GM23338 (cell line): ENCODE results near the gene PLAAT3. TPM values are rescaled to one million over a fixed set of nuclear protein-coding genes. Genes with fewer than 3 reads are reported as not detected.

Experiments used
- ATAC-seq: fragments of 200-7000 bp; cut with Tn5 transposase; 3 replicates; pipeline ENCODE4 v1.9.1; 2020
- DNase-seq: peaks from one replicate; pipeline ENCODE4 v3.0.0-alpha.2; 2015; ENCODE audit warnings: low spot score
- H2AFZ ChIP-seq: fragments of 200-600 bp; sonication (generic); 2 replicates; pipeline ENCODE4 v1.8.0; 2016; ENCODE audit warnings: antibody characterized with exemption, mild to moderate bottlenecking, moderate library complexity
- H3F3A ChIP-seq: fragments of 200-600 bp; sonication (generic); replicated peaks from 2 replicates; pipeline ENCODE4 v1.8.0; 2017; ENCODE audit warnings: antibody characterized with exemption, mixed run types, low read depth
- H3K27ac ChIP-seq: fragments of 200-600 bp; sonication (generic); 2 replicates; pipeline ENCODE4 v1.6.1; 2016; ENCODE audit warnings: low read depth
- H3K27me3 ChIP-seq: fragments of 200-600 bp; sonication (generic); 2 replicates; pipeline ENCODE4 v1.8.0; 2016; ENCODE audit warnings: mild to moderate bottlenecking, mixed run types, moderate library complexity; ENCODE audit not compliant: insufficient read depth
- H3K36me3 ChIP-seq: fragments of 200-600 bp; sonication (generic); 2 replicates; pipeline ENCODE4 v1.8.0; 2016; ENCODE audit warnings: mild to moderate bottlenecking; ENCODE audit not compliant: insufficient read depth
- H3K4me1 ChIP-seq: fragments of 200-600 bp; sonication (generic); 2 replicates; pipeline ENCODE4 v1.8.0; 2016; ENCODE audit warnings: mild to moderate bottlenecking, moderate library complexity; ENCODE audit not compliant: insufficient read depth
- H3K4me2 ChIP-seq: fragments of 200-600 bp; sonication (generic); 2 replicates; pipeline ENCODE4 v1.7.1; 2017; ENCODE audit warnings: mixed run types
- H3K4me3 ChIP-seq: fragments of 200-600 bp; sonication (generic); 2 replicates; pipeline ENCODE4 v1.6.1; 2016; ENCODE audit warnings: mixed run types
- H3K79me2 ChIP-seq: fragments of 200-600 bp; sonication (generic); replicated peaks from 2 replicates; pipeline ENCODE4 v1.8.0; 2017; ENCODE audit warnings: mild to moderate bottlenecking; ENCODE audit not compliant: insufficient read depth
- H3K9me2 ChIP-seq: fragments of 200-600 bp; sonication (generic); 2 replicates; pipeline ENCODE4 v1.8.0; 2017; ENCODE audit not compliant: insufficient read depth
- H4K20me1 ChIP-seq: fragments of 200-600 bp; sonication (generic); replicated peaks from 2 replicates; pipeline ENCODE4 v1.8.0; 2017; ENCODE audit warnings: mild to moderate bottlenecking; ENCODE audit not compliant: insufficient read depth
- H3K27ac Mint-ChIP-seq: 2 replicates; pipeline ENCODE4 v1.8.0; 2020; ENCODE audit warnings: inconsistent platforms, mild to moderate bottlenecking, moderate library complexity, mixed read lengths
- H3K27me3 Mint-ChIP-seq: 3 replicates; pipeline ENCODE4 v1.8.0; 2022; ENCODE audit warnings: low read depth, mild to moderate bottlenecking, moderate library complexity, mixed read lengths, inconsistent platforms; ENCODE audit not compliant: insufficient read depth, poor library complexity
- H3K36me3 Mint-ChIP-seq: 3 replicates; pipeline ENCODE4 v1.8.0; 2021; ENCODE audit warnings: low read depth, mild to moderate bottlenecking, inconsistent platforms, moderate library complexity, mixed read lengths
- H3K4me1 Mint-ChIP-seq: 3 replicates; pipeline ENCODE4 v1.8.0; 2020; ENCODE audit warnings: mild to moderate bottlenecking, inconsistent platforms, mixed read lengths
- H3K4me3 Mint-ChIP-seq: 3 replicates; pipeline ENCODE4 v1.8.0; 2021; ENCODE audit warnings: moderate library complexity, mild to moderate bottlenecking, inconsistent platforms, mixed read lengths
- H3K9me3 Mint-ChIP-seq: 3 replicates; pipeline ENCODE4 v1.8.0; 2020; ENCODE audit warnings: moderate library complexity, mild to moderate bottlenecking, inconsistent platforms, mixed read lengths
- CREB1 ChIP-seq: fragments of 250-450 bp; sonication (Bioruptor Pico); IDR thresholded peaks from 2 replicates; pipeline ENCODE4 v1.5.0; 2020; ENCODE audit warnings: low read depth, mild to moderate bottlenecking, moderate library complexity
- CTCF ChIP-seq, 2 experiments: fragments of 200-600 bp in 1 of 2; sonication (generic) in 1 of 2; conservative IDR thresholded peaks; 2 replicates each; pipeline versions ENCODE4 v1.5.1 to v1.6.1; 2016 to 2017; ENCODE audit warnings: antibody characterized with exemption in 2 of 2, low read depth in 2 of 2, mild to moderate bottlenecking in 2 of 2, moderate library complexity in 1 of 2
- EZH2 ChIP-seq: fragments of 200-600 bp; sonication (generic); IDR thresholded peaks from one replicate; pipeline ENCODE4 v1.8.0; 2017; ENCODE audit warnings: antibody characterized with exemption, mild to moderate bottlenecking, low read depth; ENCODE audit not compliant: unreplicated experiment
- JUNB ChIP-seq: IDR thresholded peaks from one replicate; pipeline ENCODE4 v1.6.1; 2016; ENCODE audit warnings: antibody characterized with exemption; ENCODE audit not compliant: unreplicated experiment
- NANOG ChIP-seq: IDR thresholded peaks from 2 replicates; pipeline ENCODE4 v1.6.1; 2016; ENCODE audit warnings: antibody characterized with exemption, borderline replicate concordance
- POLR2AphosphoS5 ChIP-seq: IDR thresholded peaks from 2 replicates; pipeline ENCODE4 v1.6.1; 2016; ENCODE audit warnings: antibody characterized with exemption, low read depth
- REST ChIP-seq: IDR thresholded peaks from one replicate; pipeline ENCODE4 v1.6.1; 2018; ENCODE audit warnings: antibody characterized with exemption; ENCODE audit not compliant: unreplicated experiment
- STAT1 ChIP-seq: IDR thresholded peaks from one replicate; pipeline ENCODE4 v1.6.1; 2016; ENCODE audit warnings: antibody characterized with exemption; ENCODE audit not compliant: unreplicated experiment
- ZNF462 ChIP-seq: fragments of 250-450 bp; sonication (Bioruptor Pico); IDR thresholded peaks from 2 replicates; pipeline ENCODE4 v1.5.0; 2020; ENCODE audit warnings: mild to moderate bottlenecking, moderate library complexity
- long read RNA-seq: library from polyadenylated mRNA; unstranded; transcript quantifications from one replicate; pipeline ENCODE4 v2.0.0, GENCODE V29; 2020; ENCODE audit not compliant: unreplicated experiment
- polyA plus RNA-seq: library from polyadenylated mRNA; unstranded; fragments of >200 nt; fragmentation: Nextera tagmentation; extraction: Ambion mirVana; gene quantifications from 2 replicates; pipeline ENCODE4 v1.2.1, GENCODE V29; 2016
- total RNA-seq: library from RNA; depleted of rRNA; stranded (reverse); fragments of >200 nt; shearing (Covaris generic); gene quantifications from 2 replicates; pipeline ENCODE4 v1.2.3, GENCODE V29; 2014; rRNA removed
- TF ChIP-seq, protein P1 (sequence below): IDR thresholded peaks from 2 replicates; pipeline ENCODE4 v1.6.1; 2016; ENCODE audit warnings: antibody characterized with exemption

Gene PLAAT3
- total RNA-seq (61.1 and 63.2 TPM in 2 replicates), polyA plus RNA-seq (239 and 262 TPM in 2 replicates)
- long read RNA-seq, transcript PLA2G16-203 (5 exons, 1,099 nt), result major isoform, 34 of 73 reads
- long read RNA-seq, transcript PLA2G16-201 (4 exons, 2,594 nt), result major isoform, 34 of 73 reads
- long read RNA-seq, partial matches to known transcripts, result 1 of 73 reads
- long read RNA-seq, other reads (novel, unspliced or antisense), result 4 of 73 reads

DNA sequence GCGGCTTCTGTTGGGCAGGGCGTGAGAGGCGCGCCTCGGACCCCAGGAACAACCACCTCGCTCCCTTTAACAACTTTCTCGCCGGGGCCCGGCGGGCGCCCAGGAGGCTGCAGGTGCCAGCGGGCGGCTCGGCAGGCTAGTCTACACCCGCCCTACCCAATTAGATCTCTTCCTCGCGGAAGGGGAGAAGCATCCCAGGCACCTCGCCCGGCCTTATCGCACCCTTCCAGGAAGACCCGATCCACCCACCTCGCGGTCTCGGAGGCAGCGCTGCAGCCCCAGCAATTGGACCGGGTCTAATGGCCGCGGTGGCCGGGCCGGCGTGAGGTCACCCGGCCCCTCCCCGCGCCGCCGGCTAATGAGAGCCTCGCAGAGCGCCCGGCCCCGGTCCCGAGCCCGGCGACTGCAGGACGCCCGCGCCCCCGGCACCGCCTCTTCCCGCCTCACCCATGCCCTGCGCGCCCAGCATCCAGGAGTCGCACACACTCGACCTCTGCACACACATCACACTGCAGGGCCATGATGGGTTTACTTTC is at the start of gene PLAAT3:
Gene PLAAT3 (minus strand): TSS at position 298 of the 536 bp plus-strand sequence. CDS start 419 bp downstream, outside the sequence.
- Histone ChIP-seq H3K27me3 (no peaks in the 10 kb centered on the region), H3K4me3 (peak within 1 kb of the TSS; percentile 81), H3F3A (peaks cover 26% of the 10 kb centered on the region), H3K4me1 (peaks cover 35% of the 10 kb centered on the region), H3K36me3 (no peaks in the 10 kb centered on the region), H3K9me2 (no peaks in the 10 kb centered on the region), H4K20me1 (no peaks in the 10 kb centered on the region), H3K79me2 (peaks cover 35% of the 10 kb centered on the region), H2AFZ (peak within 1 kb of the TSS; percentile 89), H3K27ac (peak within 1 kb of the TSS; percentile 72), H3K4me2 (peak within 1 kb of the TSS; percentile 80)
- peaks cover 21% of the 10 kb centered on the region for H3K27me3 Mint-ChIP-seq
- H3K27ac Mint-ChIP-seq, result peak within 1 kb of the TSS; percentile 80; the same call in 1 of the 2 replicates
- peak within 1 kb of the TSS; percentile 79 for H3K4me3 Mint-ChIP-seq
- peak; percentile 77 for ATAC-seq
- no peak for TF ChIP-seq JUNB
- no peak for TF ChIP-seq EZH2
- TF ChIP-seq CTCF (conservative IDR thresholded peaks at IDR 0.05; ENCODE audit: low read depth in 2 of 2), result no peak
- TF ChIP-seq CREB1, result peak; percentile 56; the same call in 1 of the 2 replicates
- no peak for TF ChIP-seq STAT1
- peak; percentile 69 for TF ChIP-seq POLR2AphosphoS5
- no peak for TF ChIP-seq NANOG
- no peak for TF ChIP-seq REST
- TF ChIP-seq ZNF462 (CRISPR knock-in tag), result no peak
- TF ChIP-seq, protein P1, sequence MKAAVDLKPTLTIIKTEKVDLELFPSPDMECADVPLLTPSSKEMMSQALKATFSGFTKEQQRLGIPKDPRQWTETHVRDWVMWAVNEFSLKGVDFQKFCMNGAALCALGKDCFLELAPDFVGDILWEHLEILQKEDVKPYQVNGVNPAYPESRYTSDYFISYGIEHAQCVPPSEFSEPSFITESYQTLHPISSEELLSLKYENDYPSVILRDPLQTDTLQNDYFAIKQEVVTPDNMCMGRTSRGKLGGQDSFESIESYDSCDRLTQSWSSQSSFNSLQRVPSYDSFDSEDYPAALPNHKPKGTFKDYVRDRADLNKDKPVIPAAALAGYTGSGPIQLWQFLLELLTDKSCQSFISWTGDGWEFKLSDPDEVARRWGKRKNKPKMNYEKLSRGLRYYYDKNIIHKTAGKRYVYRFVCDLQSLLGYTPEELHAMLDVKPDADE, result no peak
- DNase-seq, result peak; percentile 87
- H3K9me3 Mint-ChIP-seq, result no peaks in the 10 kb centered on the region
- H3K4me1 Mint-ChIP-seq, result peaks cover 29% of the 10 kb centered on the region
- H3K36me3 Mint-ChIP-seq, result no peaks in the 10 kb centered on the region
